GM21390 (cell line): ENCODE data around the gene QSER1.
"Not testable (repeated sequence)": the region's sequence is repeated elsewhere in the genome, so short reads cannot be mapped to it uniquely, and the experiment has no call there.

ENCODE experiments used
- ATAC-seq: cut with Tn5 transposase; IDR thresholded peaks from one replicate; pipeline ENCODE4 v1.9.1; 2021; ENCODE audit not compliant: unreplicated experiment

QSER1 gene

GRCh38 chr11:32991898-32992297 is 99.3 kb downstream of the QSER1 start:
- ATAC-seq: no peak

- no peak for ATAC-seq
Observed at GRCh38 chr11:33000181-33000580, 107.6 kb downstream of the QSER1 start.

GRCh38 chr11:33001281-33001680 is 108.7 kb downstream of the QSER1 start:
- no peak for ATAC-seq

GRCh38 chr11:33001751-33002542 is 109.3 kb downstream of the QSER1 start:
- ATAC-seq: no peak

GRCh38 chr11:33005175-33005574 is 112.6 kb downstream of the QSER1 start:
- no peak for ATAC-seq

GRCh38 chr11:33006010-33006409 is 113.4 kb downstream of the QSER1 start:
- no peak for ATAC-seq

GRCh38 chr11:33013755-33014154 is 121.1 kb downstream of the QSER1 start:
- no peak for ATAC-seq

GRCh38 chr11:33015621-33016551 is 123.3 kb downstream of the QSER1 start, which contains the start of gene DEPDC7:
DEPDC7 (plus strand) TSS chr11:33015878; CDS start chr11:33015956, 78 bp downstream.
- ATAC-seq: peak; percentile 76

GRCh38 chr11:33016654-33017053 is 124.0 kb downstream of the QSER1 start:
- ATAC-seq: no peak

GRCh38 chr11:33017478-33017877 is 124.9 kb downstream of the QSER1 start:
- no peak for ATAC-seq

- ATAC-seq: no peak
Observed at GRCh38 chr11:33017965-33018364, 125.4 kb downstream of the QSER1 start.

- ATAC-seq: no peak
Observed at GRCh38 chr11:33018840-33019239, 126.2 kb downstream of the QSER1 start.

- ATAC-seq: no peak
Observed at GRCh38 chr11:33021501-33021900, 128.9 kb downstream of the QSER1 start.

- ATAC-seq: no peak
Observed at GRCh38 chr11:33021937-33022336, 129.3 kb downstream of the QSER1 start.

- no peak for ATAC-seq
Observed at GRCh38 chr11:33025339-33025722, 132.7 kb downstream of the QSER1 start.

GRCh38 chr11:33027233-33027632 is 134.6 kb downstream of the QSER1 start:
- ATAC-seq: no peak

- ATAC-seq: no peak
Observed at GRCh38 chr11:33027846-33028536, 135.4 kb downstream of the QSER1 start.

- no peak for ATAC-seq
Observed at GRCh38 chr11:33028537-33028914, 135.9 kb downstream of the QSER1 start.

GRCh38 chr11:33029218-33029617 is 136.6 kb downstream of the QSER1 start:
- not testable (repeated sequence) for ATAC-seq
